GM19238 (cell line): ENCODE data around the gene IGFL3.
"Not testable (repeated sequence)": the region's sequence is repeated elsewhere in the genome, so short reads cannot be mapped to it uniquely, and the experiment has no call there.

Experiments used
- DNase-seq: peaks from one replicate; pipeline ENCODE4 v3.0.0; 2011; ENCODE audit warnings: low spot score; ENCODE audit not compliant: insufficient read length

Gene IGFL3

DNA sequence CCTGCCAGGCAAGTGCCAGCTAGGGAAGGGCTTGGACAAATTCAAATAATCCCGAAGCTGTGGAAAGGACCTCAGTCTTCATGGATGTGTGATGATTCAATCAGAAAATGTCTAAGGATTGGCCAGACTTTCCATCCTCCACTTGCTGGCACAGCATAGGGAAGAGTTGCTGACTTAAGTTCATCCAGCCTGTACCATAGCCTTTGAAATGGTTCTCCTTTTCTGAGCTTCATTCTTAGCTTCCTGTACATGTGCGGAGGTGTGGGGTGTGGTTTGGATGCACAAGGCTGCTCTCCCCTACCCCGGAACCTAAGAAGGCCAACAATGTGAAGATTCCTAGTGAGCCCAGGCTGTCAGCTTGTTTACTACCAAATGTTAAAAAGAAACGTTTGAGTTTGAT, 959 bp upstream of the IGFL3 start:
- no peak for DNase-seq

DNA sequence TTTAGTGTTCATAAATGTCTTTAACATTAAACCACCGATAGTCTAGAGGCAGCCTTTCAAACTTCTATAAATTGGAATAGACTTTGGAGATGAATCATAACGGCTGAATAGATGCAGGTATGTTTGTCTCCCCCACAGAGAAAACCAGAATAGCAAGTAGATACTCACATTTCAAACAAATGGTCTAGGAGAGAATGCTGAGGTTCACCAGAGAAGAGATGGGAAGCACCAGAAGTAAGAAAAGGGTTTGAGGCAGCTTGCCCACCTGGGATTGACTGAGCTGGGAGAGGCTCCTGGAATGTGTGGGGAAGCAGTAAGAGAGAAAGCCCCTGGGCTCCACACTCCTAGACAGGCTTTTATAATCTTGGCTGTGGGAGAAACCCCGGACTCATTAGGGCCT, 6.4 kb downstream of the IGFL3 start:
- DNase-seq: no peak

DNA sequence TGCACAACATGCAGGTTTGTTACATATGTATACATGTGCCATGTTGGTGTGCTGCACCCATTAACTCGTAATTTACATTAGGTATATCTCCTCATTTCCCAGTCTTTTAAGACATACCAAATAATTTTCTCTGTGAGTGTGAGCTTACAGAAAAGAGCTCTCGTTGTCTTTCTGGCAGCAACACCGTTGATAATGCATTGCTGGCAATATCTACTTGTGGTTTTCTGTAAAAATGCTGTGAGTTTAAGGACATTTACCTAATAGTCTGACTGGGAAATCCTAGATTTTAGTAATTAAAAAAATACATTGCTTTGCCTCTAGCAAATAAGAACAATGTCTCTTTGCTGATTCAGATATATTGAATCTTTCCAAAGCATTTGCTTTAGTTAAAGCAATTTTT, 8.4 kb downstream of the IGFL3 start:
- DNase-seq: no peak

DNA sequence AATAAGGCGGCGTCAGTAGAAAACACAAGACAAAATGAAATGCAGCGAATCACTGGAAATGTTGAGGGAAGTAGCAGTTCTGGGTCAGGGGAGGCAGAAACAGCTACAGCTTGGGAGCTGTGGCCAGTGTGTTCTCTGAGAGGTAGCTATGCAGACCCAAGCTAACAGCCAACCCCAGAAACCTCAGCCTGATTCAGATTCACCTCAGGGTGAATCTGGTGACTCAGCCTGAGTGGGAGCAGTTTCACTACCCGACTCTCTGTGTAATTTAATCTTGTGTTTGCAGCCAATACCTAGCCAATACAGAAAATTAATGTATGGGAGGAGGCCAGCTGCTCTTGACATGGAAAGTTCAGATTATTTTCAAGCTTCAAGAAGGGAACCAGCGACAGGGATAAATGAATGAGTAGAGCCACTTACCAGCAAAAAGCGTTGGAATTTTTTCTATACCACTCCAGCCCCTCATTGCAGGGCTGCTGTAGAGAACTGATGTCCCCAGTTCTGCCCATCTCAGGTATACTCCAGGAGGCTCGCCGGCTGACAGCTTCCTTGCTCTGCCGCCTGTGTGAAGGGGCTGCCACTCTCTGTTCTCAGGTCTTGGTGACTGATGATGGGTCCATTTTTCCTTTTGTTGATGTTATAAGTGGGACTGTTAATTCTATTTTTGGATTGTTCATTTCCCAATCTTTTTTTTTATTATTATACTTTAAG, 8.9 kb downstream of the IGFL3 start:
- DNase-seq: no peak

DNA sequence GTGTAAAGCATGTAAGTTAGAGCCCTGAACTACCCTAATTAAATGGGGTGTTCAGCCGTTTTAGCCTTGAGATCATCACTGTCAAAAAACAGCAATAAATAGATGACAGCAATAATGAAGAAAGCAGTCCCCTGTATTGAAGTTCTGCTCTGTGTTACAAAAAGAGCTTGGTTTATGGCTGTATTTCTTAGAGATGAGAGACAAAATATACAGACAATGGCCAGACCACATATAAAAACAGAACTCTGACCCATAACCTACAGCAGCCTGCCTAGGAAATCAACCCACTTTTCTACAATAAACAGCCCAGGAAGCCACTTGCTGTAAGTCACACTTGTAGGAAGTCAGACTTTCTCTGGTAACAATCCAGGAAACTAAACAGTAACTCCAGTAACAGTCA, 10.8 kb downstream of the IGFL3 start:
- DNase-seq: no peak

DNA sequence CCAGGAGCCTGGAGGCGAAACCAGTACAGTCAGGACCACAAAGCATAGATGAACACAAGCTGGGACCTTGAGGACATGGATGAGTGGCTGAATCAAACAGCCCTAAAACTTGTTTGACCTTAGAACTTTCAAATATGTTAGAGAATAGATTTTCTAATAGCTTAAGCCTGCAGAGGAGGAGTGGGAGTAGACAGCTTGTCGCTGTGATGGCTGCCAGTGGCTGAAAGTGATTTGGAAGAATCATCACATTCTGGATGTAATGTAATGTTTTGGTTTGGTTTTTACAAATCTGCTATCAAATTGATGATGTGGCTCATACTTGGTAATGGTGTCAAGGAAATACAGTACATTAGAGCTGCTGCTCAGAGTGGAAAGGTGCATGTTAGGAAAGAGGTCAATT, 12.0 kb downstream of the IGFL3 start:
- DNase-seq: no peak

DNA sequence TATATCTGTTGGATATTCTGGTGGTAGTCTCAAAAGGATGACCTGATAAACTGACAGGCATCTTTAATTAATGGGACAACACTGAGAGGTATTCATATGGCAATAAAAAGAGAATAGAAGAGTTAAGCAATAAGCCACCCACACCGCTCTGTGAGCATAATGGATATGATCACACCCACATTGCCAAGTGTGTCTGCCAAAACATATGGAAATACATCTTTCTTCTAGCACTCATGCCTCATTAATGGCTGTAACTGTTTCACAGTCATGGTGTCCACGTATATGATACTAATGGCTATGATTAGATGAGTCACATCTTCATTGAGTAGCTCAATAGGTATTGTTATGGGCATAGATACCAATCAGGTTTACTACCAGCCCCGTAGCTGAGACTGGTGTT, 13.1 kb downstream of the IGFL3 start:
- no peak for DNase-seq

DNA sequence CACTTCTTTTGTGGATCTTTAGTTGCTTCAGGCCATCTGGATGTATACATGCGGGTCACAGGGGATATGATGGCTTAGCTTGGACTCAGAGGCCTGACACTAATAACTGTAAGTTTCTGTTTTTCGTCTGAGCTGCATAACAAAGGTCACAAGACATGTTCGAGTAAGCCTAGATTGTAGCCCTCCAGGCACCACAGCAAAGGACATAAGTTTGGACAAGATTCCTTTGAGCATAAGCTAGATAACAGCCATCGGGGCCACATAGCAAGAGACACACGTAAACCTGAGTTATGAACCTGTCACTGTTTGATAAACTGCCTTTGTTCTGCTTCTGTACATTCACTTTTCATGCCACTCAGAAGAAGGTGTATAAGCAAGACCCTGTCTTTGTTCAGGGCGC, 14.6 kb downstream of the IGFL3 start:
- DNase-seq: no peak

DNA sequence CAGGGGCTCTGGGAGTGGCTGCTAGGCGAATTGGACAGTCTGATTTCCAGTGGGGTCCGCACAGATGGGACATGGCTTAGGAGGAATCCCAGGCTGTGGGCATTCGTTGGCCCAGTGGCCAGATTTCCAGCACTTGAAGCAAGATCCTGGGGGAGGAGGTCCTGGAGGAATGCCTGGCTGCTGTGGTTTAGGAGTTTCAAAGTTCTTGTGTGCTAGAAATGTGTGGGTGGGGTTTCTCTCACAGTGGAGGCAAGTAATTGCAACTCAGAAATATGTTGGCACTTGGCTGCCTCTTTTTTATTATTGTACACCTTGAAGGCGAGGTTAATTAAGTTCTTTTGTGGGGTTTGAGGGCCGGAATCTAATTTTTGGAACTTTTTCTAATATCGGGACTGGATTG, 17.1 kb downstream of the IGFL3 start:
- no peak for DNase-seq

DNA sequence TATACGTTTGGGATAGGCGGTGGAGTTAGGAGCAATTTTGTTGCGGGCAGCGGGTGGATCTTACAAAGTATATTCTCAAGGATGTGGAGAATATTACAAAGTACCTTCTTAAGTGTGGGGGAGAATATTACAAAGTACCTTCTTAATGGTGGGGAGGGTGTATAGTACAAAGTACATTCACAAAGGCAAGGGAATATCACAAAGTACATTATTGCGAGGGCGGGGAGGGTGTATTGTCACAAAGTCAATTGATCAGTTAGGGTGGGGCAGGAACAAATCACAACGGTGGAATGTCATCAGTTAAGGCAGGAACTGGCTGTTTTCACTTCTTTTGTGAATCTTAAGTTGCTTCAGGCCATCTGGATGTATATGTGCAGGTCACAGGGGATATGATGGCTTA, 22.2 kb downstream of the IGFL3 start:
- DNase-seq: not testable (repeated sequence)

DNA sequence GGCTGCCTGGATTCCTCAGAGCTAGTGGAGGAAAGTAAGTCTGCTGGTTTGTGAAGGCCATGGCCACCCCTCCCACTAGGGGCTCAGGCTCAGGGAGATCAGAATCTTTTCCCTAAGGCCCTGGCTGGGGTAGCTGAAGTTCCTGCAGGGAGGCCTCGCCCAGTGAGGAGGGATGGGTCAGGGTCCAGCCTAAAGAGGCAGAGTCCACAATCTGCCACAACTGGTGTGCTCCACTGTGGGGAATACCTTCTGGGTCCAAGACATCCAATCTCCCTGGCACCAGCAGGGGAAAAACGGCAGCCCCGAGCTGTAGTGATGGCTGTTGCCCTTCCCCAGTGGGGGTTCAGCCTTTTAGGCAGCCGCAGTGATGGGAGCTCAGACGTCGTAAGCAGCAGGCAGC, 23.2 kb downstream of the IGFL3 start:
- no peak for DNase-seq

DNA sequence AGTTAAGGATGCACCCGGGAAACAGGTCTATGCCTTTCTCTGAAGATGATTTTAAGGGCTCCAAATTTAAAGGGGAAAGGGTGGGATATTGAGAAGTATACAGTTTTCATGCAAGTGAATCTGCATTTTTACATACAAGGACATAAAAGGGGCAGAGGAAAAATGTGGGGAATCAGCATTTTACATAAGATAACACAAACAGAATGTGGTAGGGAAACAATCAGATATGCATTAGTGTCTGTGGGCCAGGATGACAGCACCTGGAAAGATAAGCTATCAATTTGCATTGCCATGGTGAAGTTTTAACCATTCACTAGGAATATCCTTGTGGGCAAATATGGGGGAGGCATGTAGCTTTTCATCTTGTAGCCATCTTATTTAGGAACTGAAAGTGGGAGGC, 24.1 kb downstream of the IGFL3 start:
- DNase-seq: no peak

DNA sequence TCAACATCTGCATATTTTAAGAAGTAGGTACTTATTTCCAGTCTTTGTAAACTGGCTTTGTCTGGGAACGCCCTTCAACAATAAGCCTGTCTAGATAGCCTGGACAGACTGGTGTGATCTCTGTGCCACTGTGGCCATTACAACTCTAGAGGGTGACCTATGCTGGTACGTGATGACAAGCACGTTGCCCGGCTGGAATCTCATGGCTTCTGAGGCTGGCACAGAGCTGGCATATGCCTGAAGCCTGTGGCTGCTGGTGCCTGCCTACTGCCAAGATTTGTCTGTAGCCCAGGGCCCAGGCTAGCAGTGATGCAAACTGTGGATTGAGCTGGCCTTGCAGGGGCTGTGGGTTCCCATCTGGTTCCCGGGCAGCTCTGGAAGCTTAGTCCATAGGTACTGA, 34.0 kb downstream of the IGFL3 start:
- DNase-seq: no peak

DNA sequence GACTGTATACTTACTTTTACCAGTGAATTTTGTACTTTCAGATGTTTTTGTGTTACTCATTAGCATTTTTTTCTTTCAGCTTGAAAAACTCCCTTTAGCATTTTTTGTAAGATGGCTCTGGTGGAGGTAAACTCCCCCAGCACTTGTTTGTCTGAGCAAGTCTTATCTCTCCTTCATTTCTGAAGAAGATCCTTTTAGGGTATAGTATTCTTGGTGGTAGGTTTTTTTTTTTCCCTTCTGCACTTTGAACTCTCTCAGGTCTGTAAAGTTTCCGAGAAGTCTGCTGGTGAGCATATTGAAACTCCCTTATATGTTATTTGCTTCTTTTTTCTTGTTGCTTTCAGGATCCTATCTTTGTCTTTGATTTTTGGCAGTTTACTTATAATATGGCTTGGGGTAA, 35.1 kb downstream of the IGFL3 start:
- no peak for DNase-seq

DNA sequence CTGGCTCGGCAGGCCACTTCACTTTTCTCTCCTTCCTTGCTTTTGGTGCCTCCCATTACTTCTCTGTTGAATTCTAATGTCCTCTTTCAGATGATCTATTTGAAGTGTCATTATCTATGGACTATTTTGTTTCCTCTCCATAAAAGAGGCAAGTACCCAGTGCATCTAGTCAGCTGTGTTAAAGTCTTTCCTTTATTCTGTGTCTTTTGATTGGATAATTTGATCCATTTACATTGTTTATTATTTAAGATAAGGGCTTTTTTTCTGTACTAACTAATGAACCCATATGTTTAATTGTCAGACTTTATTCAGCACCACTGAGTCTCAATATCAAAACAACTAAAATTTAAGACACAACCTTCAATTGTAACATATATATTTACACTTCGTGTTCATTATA, 36.4 kb downstream of the IGFL3 start:
- no peak for DNase-seq

DNA sequence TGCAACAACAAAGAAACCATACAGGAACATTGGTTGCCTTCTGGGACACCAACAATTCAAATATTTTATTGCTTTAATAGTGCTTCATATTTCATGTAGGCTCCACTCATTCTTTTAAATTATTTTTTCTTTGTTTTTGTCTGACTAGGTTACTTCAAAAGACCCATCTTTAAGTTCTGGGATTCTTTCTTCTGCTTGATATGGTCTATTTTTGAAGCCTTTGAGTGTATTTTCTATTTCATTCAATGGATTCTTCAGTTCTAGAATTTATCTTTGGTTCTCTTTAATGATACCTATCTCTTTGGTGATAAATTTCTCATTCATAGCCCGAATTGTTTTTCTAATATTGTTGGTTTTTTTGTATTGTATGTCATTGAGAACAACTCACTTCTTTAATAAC, 38.6 kb downstream of the IGFL3 start:
- no peak for DNase-seq

DNA sequence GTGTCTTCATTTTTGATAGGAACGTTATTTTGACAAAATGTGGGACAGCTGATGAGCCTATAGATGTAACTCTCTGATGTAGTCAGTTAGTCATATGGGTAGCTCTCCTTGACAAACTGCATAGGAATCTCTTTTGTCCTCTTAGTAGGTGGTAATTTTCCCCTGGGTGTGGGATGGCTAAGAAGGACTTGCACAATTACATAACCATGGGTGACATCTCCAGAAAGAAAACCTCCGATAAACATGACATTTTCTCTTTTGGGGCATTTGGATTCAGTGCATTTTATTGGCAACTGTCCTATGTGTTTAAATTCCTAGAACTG, 41.8 kb downstream of the IGFL3 start:
- no peak for DNase-seq

DNA sequence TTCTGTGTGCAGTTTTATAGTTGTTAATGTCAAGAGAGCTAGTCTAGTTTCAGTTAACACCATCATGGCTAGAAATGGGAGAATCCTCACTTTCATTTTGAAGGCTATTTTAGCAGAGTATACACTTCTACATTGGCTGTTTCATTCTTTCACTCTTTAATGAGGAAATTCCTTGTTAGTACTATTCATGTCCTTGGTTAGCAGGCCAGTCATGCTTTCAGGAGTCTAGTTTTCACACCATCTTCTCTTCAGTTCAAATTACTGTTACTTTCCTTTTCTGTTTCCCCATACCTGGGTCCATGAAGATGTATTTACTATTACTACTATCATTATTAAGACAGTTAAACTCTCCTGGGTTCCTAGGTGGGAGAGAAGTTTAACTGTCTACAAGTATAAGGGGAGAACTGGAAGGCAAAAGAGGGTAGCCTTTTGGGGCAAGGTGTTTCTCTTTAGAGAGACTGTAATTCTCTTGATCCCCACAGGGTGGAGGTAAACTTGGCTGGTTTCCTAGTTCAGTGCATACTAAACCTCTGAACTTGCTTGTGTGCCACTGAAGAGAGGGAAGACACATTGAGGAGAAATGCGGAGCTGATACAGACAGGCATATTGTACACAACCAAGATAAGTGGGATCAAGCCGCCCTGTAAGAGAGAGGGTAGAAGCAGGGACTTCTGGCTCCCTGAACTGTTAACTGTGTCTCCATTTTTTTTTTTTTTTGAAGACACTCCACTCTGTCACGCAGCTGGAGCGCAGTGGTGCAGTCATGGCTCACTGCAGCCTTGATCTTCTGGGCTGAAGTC, 42.4 kb downstream of the IGFL3 start:
- DNase-seq: no peak

DNA sequence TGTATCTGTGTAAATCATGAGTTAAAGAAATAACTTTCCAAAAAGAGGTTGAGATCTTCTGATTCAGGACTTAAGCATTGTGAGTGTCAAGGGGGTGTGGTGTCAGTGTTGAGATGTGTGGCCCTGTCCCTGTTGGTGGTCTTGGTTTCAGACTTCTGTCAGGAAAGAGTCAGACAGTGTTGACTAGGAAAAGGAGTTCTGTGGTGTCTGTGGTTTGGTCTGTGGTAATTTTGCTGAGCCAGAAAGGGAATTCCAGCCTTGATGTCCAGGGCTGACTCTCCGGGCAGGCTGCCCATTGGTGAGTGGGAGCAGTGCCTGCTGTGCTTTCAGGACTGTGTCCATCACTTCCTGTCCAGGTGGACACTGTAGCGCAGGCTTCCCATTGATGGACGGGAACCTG, 43.9 kb downstream of the IGFL3 start:
- no peak for DNase-seq

DNA sequence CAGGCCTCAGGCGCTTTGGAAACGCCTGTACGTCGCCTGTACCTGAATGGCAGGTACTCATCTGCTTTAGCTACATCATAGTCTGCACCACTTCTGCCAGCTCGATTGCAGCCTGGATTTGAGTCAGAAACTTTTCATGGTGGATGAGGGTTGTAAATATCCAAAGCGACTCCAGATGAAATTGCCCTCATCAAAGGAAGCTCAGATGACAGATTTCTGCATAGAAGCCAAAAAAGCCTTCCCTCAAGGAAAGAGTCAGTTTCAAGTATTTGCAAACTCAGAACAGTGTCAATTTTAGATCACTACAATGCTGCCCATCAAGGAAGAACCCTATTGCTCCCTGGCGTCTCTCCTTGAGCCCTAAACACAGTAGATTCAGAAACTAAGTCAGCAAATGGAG, 44.9 kb downstream of the IGFL3 start:
- DNase-seq: no peak

DNA sequence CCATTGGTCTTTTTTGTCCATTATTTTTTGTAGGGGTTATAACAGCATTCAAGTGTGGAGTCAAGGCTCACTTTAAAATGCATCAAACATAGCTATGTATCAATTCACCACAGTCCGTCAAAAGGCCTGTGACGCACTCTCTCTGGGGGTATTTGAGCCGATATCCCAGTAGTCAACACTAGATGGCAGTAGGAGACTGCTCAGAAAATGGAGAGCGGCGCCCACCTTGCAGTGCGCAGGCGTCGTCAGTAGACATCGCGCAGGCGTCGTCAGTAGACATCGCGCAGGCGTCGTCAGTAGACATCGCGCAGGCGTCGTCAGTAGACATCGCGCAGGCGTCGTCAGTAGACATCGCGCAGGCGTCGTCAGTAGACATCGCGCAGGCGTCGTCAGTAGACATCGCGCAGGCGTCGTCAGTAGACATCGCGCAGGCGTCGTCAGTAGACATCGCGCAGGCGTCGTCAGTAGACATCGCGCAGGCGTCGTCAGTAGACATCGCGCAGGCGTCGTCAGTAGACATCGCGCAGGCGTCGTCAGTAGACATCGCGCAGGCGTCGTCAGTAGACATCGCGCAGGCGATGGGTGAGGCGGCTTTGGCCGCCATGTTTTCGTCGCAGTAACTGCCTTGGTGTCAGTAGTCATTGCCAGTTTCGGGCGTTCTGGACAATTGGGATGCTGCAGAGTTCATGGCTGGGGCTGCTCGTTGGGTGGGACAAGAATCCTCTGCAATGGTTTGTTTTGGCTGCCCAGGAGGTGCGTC, 45.7 kb downstream of the IGFL3 start:
- DNase-seq: peak; percentile 15

DNA sequence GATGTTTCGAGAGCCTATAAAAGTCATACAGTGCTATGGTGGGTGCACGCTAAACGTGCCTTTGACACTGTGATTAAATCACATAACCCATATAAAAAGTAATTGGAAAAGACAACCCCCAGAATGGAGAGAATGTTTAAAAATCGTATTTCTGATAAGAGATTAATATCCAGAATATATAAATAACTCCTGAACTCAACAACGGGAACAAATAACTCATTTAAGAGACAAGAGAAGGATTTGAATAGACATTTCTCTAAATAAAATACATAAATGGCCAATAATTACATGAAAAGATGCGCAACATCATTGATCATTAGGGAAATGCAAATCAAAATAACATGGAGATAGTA, 46.7 kb downstream of the IGFL3 start:
- DNase-seq: no peak
